ENCODE measurements around the gene LAMA2. TPM values are rescaled to one million over a fixed set of nuclear protein-coding genes. Genes with fewer than 3 reads are reported as not detected.

The LAMA2 gene
- total and polyA plus RNA-seq, 2 of the 8 experiments (the other 6 are each of a cell fraction or from before 2014, with no cell fraction given): 1.3 to 3.8 TPM

GRCh38 chr6:129108337-129108736 is 225.4 kb downstream of the LAMA2 start:
- H3K4me1 ChIP-seq (replicated peaks in 1 of 4; ENCODE audit: control insufficient read depth in 3 of 4, insufficient read depth in 4 of 4, low read length in 3 of 4): peaks cover 0 to 5% (median 0%) of the 10 kb centered on the region in 4 experiments; a peak in 2 of 7 replicates
- H3K79me2 ChIP-seq (ENCODE audit: control insufficient read depth in 1 of 2, insufficient read depth in 2 of 2, low read length in 2 of 2): no peaks in the 10 kb centered on the region
- no peak overlapping the region for H2BK15ac ChIP-seq (ENCODE audit: low read length)
- H3K18ac ChIP-seq (ENCODE audit: extremely low read depth, low read length): no peak overlapping the region
- H3K27ac ChIP-seq (ENCODE audit: low read depth, low read length): no peak overlapping the region
- H3K27me3 ChIP-seq (replicated peaks in 1 of 4; ENCODE audit: control insufficient read depth in 3 of 4, extremely low read depth in 1 of 4, insufficient read depth in 3 of 4, low read length in 3 of 4): no peaks in the 10 kb centered on the region
- H2BK120ac ChIP-seq (replicated peaks; ENCODE audit: low read depth, low read length): no peak overlapping the region
- no peak overlapping the region for H2AFZ ChIP-seq (ENCODE audit: low read length)
- H3K79me1 ChIP-seq (ENCODE audit: low read depth, low read length): no peaks in the 10 kb centered on the region
- no peak for FAIRE-seq
- no peak overlapping the region for H3K4me3 ChIP-seq (ENCODE audit: extremely low read depth in 1 of 4, insufficient read depth in 2 of 4, low read depth in 3 of 4, low read length in 4 of 4)
- H2BK5ac ChIP-seq (ENCODE audit: low read depth, low read length): no peak overlapping the region
- H3K4me2 ChIP-seq (ENCODE audit: insufficient read depth in 1 of 2, low read depth in 2 of 2, low read length in 2 of 2): no peak overlapping the region
- H3K36me3 ChIP-seq (ENCODE audit: control insufficient read depth in 2 of 4, insufficient read depth in 4 of 4, low read length in 3 of 4): no peaks in the 10 kb centered on the region
- H2AK5ac ChIP-seq (ENCODE audit: low read depth, low read length): no peak overlapping the region
- no peak overlapping the region for H3K9ac ChIP-seq (replicated peaks in 1 of 4; ENCODE audit: extremely low read depth in 1 of 4, low read depth in 3 of 4, low read length in 3 of 4)
- no peak overlapping the region for H3K14ac ChIP-seq (ENCODE audit: insufficient read length)
- DNase-seq (ENCODE audit: low read depth in 1 of 2, low spot score in 2 of 2): no peak
- POLR2A ChIA-PET (ENCODE audit: partially characterized antibody): no interaction called here
- no peak for TF ChIP-seq NANOG (IDR thresholded peaks at IDR 0.05; ENCODE audit: insufficient read depth, low read depth, low read length, poor library complexity, severe bottlenecking)
- no peak for TF ChIP-seq BCL11A (IDR thresholded peaks at IDR 0.05; ENCODE audit: low read depth in 2 of 2, low read length in 2 of 2)
- TF ChIP-seq CTBP2 (IDR thresholded peaks at IDR 0.05; ENCODE audit: borderline replicate concordance, insufficient read depth, insufficient read length, low read length): no peak
- H2BK12ac ChIP-seq (ENCODE audit: low read depth, low read length): no peak overlapping the region
- no peaks in the 10 kb centered on the region for H3K9me3 ChIP-seq (ENCODE audit: insufficient read depth in 2 of 2, low read depth in 1 of 2, low read length in 1 of 2)
- CTCF ChIA-PET (ENCODE audit: partially characterized antibody): no interaction called here
- H3K4ac ChIP-seq (replicated peaks; ENCODE audit: insufficient read length, low read depth, low read length): no peak overlapping the region
- H4K5ac ChIP-seq (ENCODE audit: insufficient read length, low read depth, low read length): no peak overlapping the region
- no peak overlapping the region for H3K23ac ChIP-seq (ENCODE audit: insufficient read length)
- no peak overlapping the region for H4K91ac ChIP-seq (replicated peaks; ENCODE audit: insufficient read length, low read length)
- H4K20me1 ChIP-seq (replicated peaks in 1 of 2; ENCODE audit: control insufficient read depth in 1 of 2, insufficient read depth in 2 of 2, low read length in 2 of 2): no peaks in the 10 kb centered on the region
- no peaks in the 10 kb centered on the region; the same call in 1 of the 2 replicates for H3K23me2 ChIP-seq (ENCODE audit: low read depth, low read length)
- H3K56ac ChIP-seq (replicated peaks; ENCODE audit: insufficient read length, low read depth, low read length): no peak overlapping the region
- no peak overlapping the region for H2BK20ac ChIP-seq (ENCODE audit: low read length)
- 33% methylated on average over 1 of the region's 1 CpG; no CpG with 5 or more reads in 1 of the 2 experiments for WGBS, 2 experiments (ENCODE audit: extremely low coverage in 1 of 2, insufficient coverage in 1 of 2, insufficient read length in 1 of 2, insufficient replicate concordance in 2 of 2, low coverage in 1 of 2, low lambda C conversion rate in 2 of 2, missing lambda C conversion rate in 1 of 2)
- no peak overlapping the region for H4K8ac ChIP-seq (ENCODE audit: extremely low read depth, insufficient read depth, low read length)
